ENCODE results near the gene CIBAR2.

CIBAR2 gene

GRCh38 chr16:85144026-85144915 lies 32.0 kb upstream of the CIBAR2 start:
- DNase-seq: no peak

DNA sequence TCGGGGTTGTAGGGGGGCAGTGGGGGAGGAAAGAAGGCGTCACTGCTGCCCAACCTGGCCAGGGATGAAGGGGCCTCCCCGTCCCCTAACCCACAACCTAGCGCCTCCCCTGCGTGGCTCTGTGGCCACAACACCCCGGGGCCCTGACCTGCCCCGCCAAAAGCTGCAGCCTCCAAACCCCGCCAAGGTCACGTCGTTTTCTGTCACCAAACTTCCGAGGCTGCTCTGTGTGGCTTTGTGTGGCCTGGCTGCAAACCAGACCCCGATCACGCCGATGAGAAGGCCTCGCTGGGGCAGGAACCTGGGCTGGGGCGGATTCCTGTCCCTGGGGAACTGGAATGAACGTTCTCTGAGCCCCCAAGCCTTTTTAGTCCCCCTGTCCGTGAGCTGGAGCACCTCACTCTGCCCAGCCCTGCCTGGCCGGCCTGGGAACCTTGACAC lies 30.5 kb upstream of the CIBAR2 start:
- DNase-seq: no peak

DNA sequence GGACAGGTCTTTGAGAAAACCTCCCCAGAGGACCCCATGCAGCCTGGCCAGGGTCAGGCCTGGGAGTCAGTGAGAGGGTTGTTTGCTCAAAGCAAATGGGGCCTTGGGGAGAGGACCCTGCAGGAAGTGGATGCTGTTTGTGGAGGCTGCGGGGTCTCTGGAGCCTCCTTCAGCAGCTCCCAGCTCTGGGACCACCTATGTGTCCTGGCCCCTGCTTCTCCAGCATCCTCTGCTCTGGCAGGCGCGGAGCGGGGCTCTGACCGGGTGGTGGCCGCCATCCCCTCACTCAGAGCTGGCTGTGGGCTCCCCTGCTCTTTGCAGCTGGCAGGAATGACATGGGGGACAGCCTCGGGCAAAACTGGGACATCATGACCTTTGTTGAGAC lies 29.8 kb upstream of the CIBAR2 start:
- DNase-seq: no peak

GRCh38 chr16:85141491-85142128 lies 29.3 kb upstream of the CIBAR2 start:
- no peak for DNase-seq

DNA sequence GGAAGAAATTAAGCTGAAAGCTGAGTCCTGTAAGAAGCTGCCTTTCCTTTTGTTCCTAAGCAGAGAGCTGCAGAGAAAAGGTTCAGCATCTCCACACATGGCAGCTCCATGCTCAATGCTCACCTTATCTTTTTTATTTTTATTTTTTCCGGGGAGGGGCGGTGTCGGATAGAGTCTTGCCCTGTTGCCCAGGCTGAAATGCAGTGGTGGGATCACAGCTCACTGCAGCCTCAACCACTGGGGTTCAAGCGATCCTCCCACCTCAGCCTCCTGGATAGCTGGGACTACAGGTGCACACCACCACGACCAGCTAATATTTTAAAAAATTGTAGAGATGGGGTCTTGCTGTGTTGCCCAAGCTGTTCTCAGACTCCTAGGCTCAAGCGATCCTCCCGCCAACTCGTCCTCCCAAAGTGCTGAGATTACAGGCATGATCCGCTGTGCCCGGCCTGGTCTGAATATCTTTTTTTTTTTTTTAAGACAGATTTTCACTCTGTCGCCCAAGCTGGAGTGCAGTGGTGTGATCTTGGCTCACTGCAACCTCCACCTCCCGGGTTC lies 28.3 kb upstream of the CIBAR2 start:
- DNase-seq: no peak

DNA sequence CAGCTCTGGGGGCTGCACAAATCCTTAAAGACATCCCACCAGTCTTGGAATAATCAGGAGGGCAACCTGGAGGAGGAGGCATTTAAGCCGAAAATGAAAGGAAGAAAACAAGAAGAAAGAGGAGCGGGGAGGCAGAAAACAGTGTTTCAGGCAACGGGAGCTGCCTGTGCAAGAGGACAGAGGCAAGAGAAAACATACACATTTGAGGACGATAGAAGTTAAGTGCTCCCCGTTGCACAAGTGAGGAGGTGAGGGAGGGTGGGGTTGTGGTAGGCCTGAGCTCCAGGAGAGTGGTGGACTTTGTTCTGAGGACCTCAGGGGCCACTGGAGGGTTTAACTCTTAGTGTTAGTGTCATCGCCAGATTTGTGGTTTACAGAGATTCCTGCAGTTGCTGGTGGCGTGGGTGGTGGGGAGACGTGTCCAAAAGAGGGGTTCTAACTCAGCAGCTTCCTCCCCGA lies 27.6 kb upstream of the CIBAR2 start:
- no peak for DNase-seq

DNA sequence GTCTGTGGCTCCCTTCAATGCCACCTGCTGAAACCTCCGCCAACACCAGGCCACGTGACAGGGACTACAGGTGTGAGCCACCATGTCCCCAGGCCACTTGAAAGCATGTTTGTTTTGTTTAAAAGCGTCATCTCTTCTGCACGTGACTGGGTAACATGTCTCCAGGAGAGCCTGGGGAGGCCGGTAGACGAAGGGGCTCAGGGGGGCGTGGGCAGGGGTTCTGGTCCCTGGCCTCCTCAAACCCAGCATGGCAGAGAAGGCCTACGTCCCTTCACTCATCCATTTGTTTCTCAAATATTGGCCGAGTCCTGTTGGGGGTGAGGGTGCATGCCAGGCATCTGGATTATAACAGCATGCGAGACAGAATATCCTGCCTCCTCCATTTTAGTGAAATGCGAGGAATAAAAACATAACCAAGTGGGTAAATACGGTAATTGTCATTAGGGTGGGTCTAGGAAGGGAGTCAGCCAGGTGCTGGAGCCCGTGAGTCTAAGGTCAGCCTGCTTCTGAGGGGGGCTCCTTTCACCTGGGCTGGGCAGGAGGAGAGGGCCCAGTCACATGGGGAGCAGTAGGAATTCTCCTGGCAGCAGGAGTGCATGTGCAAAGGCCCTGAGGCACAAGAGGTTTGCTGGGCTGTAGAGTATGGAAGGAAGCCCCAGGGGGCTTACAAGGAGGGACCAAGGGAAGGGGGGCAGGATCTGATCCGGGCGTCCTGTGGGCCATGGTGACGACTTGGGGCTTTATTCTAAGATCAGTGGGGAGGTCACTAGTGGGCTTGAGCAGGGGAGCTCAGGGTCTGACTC lies 26.8 kb upstream of the CIBAR2 start:
- no peak for DNase-seq

DNA sequence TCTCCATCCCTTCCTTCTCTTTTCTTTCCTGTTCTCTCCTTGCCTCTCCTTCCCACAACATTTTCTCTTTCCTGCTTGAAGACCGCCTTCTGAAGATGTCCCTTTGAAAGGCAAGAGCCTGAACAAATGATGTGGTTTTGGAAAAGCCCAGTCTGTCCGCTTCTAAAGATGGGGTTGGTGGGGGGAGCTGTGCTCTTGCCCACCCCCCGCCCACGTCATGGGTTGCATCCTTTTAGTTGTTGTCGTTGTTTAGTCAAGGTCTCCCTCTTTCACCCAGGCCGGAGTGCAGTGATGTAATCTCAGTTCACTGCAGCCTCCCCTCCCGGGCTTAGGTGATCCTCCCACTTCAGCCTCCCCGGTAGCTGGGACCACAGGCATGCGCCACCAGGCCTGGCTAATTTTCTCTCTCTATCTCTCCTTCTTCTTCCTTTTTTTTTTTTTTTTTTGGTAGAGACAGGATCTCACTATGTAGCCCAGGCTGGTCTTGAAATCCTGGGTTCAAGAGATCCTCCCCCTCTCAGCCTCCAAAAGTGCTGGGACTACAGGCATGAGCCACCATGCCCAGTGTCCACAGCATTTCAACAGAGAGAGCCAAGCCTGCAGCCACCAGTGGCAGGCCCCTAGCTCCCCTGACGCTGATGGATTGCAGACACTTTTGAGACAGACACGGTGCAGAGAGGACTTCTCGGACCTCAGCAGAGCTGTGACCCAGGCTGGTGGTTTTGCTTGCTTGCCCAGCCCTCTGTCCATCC lies 26.0 kb upstream of the CIBAR2 start:
- DNase-seq: no peak

DNA sequence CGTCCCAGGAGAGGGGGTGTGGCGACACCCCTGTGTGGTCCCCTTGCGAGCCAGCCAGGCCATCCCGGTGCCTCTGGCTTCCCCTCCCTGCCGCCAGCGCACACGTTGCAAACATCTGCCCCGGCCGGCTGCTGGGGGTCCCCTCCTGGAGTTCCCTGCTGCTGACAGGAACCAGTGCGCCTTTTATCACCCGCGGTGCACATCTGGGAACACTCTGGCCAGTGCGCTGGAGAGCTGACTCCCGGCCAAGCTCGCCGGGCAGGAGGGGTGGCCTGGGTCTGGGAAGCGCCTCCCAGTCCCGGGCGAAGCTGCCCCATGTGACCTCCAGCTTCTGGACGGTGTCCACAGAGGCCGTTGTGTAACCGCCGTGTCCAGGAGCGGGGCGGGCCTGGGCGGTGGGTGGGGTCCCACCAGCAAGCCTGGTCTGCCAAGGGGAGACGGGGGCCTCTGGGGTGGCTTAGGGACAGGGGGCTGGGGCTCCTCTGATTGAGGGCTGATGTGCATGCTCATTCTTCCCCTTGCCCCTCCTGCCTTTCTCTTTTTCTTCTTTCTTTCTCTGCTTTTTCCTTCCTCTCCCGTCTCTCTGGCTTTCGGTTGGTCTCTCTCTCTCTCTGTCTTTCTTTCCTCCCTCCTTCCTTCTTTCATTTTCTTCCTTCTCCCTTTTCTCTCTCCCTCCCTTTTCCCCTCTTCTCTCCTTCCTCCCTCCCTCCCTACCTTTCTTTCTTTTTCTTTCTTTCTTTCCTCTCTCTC lies 25.2 kb upstream of the CIBAR2 start:
- DNase-seq: no peak

DNA sequence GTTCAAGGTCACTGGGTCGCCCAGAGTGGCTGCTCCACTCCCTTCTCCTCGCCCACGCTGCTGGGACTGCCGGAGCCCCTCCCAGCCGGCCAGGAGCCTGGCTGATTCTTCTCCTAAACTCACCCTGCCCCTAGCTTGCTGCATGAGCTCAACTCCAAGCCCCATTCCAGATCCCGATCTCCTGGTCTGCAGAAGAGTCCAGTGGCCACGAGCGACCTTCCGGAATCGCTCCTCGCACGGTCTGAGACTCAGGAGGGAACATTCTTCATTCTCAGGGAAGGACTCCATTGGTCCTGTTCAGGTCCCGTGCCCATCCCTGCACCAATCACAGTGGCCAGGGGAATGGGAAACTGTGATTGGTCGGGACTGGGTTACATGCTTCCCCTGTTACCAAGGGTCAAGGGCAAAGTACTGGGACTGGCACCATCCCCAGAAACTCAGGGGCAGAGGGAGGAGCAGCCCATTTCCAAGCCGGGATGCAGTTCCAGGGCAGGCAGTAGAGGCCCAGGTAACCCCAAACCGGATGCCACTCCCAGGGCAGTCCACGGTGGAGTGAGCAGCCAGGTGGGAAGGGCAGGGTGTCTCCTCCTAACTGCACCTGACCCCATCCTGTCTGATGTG lies 24.5 kb upstream of the CIBAR2 start:
- no peak for DNase-seq

GRCh38 chr16:85136213-85136701 lies 24.0 kb upstream of the CIBAR2 start:
- DNase-seq: no peak

DNA sequence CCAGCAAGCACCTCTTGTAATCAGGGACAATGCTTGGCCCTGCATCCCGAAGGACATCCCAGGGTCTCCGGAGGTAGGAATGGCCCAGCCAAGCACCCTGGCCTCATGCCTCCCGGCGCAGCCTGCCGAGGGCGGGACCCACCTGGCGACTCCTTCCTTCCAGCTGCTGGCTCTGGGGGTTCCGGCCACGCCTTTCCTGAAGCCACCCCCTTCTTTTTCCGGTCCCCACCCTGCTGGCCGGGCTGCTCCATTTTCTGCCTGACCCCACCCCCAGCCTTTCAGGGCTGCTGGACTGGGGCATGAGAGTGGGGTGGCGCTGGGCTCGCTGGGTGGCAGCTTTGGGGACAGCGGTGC lies 22.5 kb upstream of the CIBAR2 start:
- DNase-seq: no peak

- DNase-seq: no peak
These were observed 22.0 kb upstream of the CIBAR2 start for GRCh38 chr16:85134076-85134788.

GRCh38 chr16:85133290-85133599 lies 21.0 kb upstream of the CIBAR2 start:
- no peak for DNase-seq

- DNase-seq: no peak
These were observed 20.4 kb upstream of the CIBAR2 start for GRCh38 chr16:85132456-85133289.

DNA sequence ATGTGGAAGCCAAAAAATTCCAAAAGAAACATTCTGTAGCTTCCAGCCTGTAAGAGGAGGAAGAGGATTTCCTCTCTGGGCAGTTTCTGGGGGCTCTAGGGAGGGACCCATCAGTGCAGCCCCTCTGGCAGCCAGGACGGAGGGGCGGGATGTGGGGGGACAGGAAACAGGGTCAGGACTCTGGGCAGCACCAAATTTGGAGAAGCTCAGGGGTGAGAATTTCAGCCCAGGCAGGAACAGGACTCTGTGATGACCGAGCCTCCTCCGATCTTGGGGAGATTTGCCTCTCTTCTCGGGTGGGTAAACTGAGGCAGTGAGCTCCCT lies 18.4 kb upstream of the CIBAR2 start:
- no peak for DNase-seq

DNA sequence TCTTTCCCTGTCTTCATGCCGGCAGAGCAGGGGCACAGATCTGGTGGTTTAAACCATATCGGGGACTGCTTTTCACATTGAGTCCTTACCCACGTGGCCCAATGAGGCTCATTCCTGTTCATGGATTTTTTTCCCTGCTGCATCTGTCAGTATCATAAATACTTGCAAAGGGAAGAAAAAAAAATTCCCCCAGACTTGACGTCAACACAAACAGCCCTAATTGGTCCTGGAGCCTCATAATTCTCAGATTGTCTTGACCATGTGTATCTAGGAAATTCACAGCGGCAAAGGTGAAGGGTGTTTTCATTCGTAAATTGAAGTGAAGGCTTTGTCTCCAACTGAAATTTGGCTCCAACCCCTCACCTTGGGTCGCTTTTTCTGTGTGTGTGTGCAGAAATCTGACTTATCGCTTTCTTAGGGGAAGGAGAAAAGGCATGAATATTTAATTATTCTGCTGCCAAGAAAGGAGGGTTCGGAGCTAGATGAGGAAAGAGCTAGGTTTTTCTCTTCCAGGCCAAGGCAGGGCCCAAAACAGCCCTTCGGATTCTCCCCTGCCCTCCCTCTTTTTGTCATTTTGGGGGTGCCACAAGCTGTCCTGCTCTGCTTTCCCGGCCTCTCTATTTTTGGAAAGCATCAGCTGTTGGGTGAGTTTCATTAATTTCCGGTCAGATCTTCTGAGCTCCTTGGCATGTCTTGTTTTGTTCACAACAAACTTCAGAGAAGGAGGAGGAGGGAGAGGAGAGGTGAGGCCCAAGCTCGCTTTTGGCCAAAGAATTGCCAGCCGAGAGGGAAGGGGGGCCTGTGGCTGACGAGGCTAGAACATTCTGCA lies 17.8 kb upstream of the CIBAR2 start:
- DNase-seq: no peak

DNA sequence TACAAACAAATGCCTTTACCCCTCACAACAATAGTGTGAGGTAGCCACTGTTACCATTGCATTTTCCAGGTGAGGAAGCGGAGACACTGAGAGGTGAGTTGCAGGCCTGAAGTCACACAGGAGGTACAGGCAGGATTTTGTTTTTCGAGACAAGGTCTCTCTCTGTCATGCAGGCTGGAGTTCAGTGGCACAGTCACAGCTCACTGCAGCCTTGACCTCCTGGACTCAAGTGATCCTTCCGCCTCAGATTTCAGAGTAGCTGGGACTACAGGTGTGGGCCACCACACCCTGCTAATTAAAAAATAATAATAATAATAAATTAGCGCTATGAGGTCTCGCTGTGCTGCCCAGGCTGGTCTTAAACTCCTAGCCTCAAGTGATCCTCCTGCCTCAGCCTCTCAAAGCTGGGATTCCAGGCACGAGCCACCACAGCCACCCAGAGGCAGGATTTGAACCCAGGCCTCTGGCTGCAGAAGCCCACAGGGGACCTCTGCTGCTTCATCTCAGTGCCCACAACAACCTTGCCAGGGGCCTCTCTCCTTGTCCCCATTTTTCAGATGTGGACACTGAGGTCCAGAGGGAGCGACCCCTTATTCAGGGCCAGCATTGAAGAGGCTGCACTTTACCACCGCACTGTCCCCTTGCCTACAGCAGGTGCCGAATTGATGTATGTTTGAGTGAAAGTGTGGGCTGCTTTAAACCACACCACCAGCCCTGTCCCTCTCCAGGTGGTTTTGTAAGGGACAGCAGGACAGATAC lies 16.0 kb upstream of the CIBAR2 start:
- no peak for DNase-seq
